Astrocyte (in vitro differentiated cells and primary cell): ENCODE results near the gene TMED10.

Experiments
- CTCF ChIP-seq: IDR thresholded peaks from 2 replicates; pipeline ENCODE4 v1.5.1; 2011; ENCODE audit warnings: low read depth, mild to moderate bottlenecking, inconsistent platforms, low read length, moderate library complexity; ENCODE audit not compliant: insufficient read depth
- EZH2 ChIP-seq: IDR thresholded peaks from 2 replicates; pipeline ENCODE4 v1.6.1; 2012; ENCODE audit warnings: mild to moderate bottlenecking, low read length, inconsistent platforms; ENCODE audit not compliant: insufficient read depth

- TF ChIP-seq CTCF (no peak), EZH2 (no peak)
These were observed 41.2 kb upstream of the TMED10 start for GRCh38 chr14:75217508-75218206.
